Suprapubic skin (tissue), 3 donors: Measurements from ENCODE around the gene AGMO.

Experiments used
- EP300 ChIP-seq: sonication (generic); formaldehyde crosslinking; IDR thresholded peaks from one replicate; pipeline ENCODE4 v1.6.1; 2017; ENCODE audit warnings: antibody characterized with exemption
- TF ChIP-seq, protein P1 (sequence below), 2 donors: fragments of 200-600 bp in 1 of 2; fragments of 450-650 bp in 1 of 2; sonication (generic) in 1 of 2; IDR thresholded peaks; one replicate each; pipeline ENCODE4 v1.5.1; 2016 to 2019; ENCODE audit warnings: antibody characterized with exemption in 2 of 2, mild to moderate bottlenecking in 1 of 2, moderate library complexity in 1 of 2

- TF ChIP-seq, protein P1, sequence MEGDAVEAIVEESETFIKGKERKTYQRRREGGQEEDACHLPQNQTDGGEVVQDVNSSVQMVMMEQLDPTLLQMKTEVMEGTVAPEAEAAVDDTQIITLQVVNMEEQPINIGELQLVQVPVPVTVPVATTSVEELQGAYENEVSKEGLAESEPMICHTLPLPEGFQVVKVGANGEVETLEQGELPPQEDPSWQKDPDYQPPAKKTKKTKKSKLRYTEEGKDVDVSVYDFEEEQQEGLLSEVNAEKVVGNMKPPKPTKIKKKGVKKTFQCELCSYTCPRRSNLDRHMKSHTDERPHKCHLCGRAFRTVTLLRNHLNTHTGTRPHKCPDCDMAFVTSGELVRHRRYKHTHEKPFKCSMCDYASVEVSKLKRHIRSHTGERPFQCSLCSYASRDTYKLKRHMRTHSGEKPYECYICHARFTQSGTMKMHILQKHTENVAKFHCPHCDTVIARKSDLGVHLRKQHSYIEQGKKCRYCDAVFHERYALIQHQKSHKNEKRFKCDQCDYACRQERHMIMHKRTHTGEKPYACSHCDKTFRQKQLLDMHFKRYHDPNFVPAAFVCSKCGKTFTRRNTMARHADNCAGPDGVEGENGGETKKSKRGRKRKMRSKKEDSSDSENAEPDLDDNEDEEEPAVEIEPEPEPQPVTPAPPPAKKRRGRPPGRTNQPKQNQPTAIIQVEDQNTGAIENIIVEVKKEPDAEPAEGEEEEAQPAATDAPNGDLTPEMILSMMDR (IDR thresholded peaks at IDR 0.05) = no peak
- no peak for TF ChIP-seq EP300
Observed at GRCh38 chr7:15446722-15447121, 115.1 kb downstream of the AGMO start.
